Stimulated activated CD8-positive, alpha-beta memory T cell treated with anti-CD3 and anti-CD28 coated beads, Interleukin-4, amount 100 ng/mL, for 1 hour (primary cell): ENCODE data around the gene CACNA2D2.

Experiments used
- DNase-seq, 2 donors: peaks; one replicate each; pipeline ENCODE4 v3.0.0-alpha.2; 2020; ENCODE audit warnings: low read depth in 2 of 2, low spot score in 1 of 2

The CACNA2D2 gene

GRCh38 chr3:50334339-50335075 lies 168.9 kb downstream of the CACNA2D2 start:
- no peak for DNase-seq

GRCh38 chr3:50333744-50334328 lies 169.6 kb downstream of the CACNA2D2 start:
- DNase-seq = no peak

GRCh38 chr3:50331364-50331907 lies 172.0 kb downstream of the CACNA2D2 start:
- DNase-seq = no peak

GRCh38 chr3:50330330-50330729 lies 173.1 kb downstream of the CACNA2D2 start:
- no peak for DNase-seq

GRCh38 chr3:50327943-50328691 lies 175.3 kb downstream of the CACNA2D2 start, which contains the start of gene TUSC2:
TSS of gene TUSC2 (minus strand) at chr3:50328223. CDS start at chr3:50328099, 124 bp downstream.
- DNase-seq = peak; percentile 87 to 91

- DNase-seq = no peak
Measured at GRCh38 chr3:50327129-50327528, 176.3 kb downstream of the CACNA2D2 start.

GRCh38 chr3:50326182-50326541 lies 177.3 kb downstream of the CACNA2D2 start:
- no peak for DNase-seq

- DNase-seq = no peak
Measured at GRCh38 chr3:50325497-50326181, 177.8 kb downstream of the CACNA2D2 start.

- no peak for DNase-seq
Measured at GRCh38 chr3:50325113-50325480, 178.3 kb downstream of the CACNA2D2 start.

GRCh38 chr3:50324351-50325112 lies 178.9 kb downstream of the CACNA2D2 start:
- no peak for DNase-seq

- no peak for DNase-seq
Measured at GRCh38 chr3:50323614-50324199, 179.7 kb downstream of the CACNA2D2 start.

GRCh38 chr3:50323092-50323600 lies 180.3 kb downstream of the CACNA2D2 start:
- no peak for DNase-seq

GRCh38 chr3:50322386-50323091 lies 180.9 kb downstream of the CACNA2D2 start, which contains the start of gene HYAL2:
TSS of gene HYAL2 (minus strand) at chr3:50322745. CDS start at chr3:50320489, 2,256 bp downstream.
- no peak for DNase-seq

- no peak for DNase-seq
Measured at GRCh38 chr3:50322115-50322385, 181.4 kb downstream of the CACNA2D2 start.

- DNase-seq = peak; percentile 52 to 63
Measured at GRCh38 chr3:50321336-50322114, 181.9 kb downstream of the CACNA2D2 start.

GRCh38 chr3:50320853-50321335 lies 182.5 kb downstream of the CACNA2D2 start:
- DNase-seq = no peak

- DNase-seq = no peak
Measured at GRCh38 chr3:50319894-50320625, 183.4 kb downstream of the CACNA2D2 start.
